Measurements from ENCODE around the gene MLH3. TPM values are rescaled to one million over a fixed set of nuclear protein-coding genes. Genes with fewer than 3 reads are reported as not detected.
A peak's percentile ranks its signal among the peaks of the same experiment; 100 is the strongest.

The MLH3 gene
- total and polyA plus RNA-seq, 2 of the 13 experiments (the other 11 are each of a cell fraction or from before 2014, with no cell fraction given): 14.4 to 24.8 TPM

DNA sequence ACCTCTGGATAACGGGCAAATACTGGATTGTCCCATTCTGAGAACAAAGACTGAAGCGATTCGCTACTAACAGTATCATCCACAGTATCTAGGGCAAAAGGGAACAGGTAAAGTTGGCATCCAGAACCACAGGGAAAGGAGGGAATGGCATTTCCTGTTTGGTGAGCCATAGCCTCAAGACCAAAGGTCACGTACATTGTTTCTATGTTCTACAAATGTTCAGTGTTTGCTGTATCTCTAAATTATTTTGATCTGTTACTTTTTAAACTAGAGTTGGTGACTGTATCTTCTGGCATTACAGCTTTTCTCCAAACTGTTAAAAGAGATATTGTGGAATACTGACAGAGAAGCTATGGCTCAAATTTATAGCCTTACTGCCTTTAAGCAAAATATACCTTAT is 9.7 kb downstream of the MLH3 start (continued):
- TF ChIP-seq, protein P1, sequence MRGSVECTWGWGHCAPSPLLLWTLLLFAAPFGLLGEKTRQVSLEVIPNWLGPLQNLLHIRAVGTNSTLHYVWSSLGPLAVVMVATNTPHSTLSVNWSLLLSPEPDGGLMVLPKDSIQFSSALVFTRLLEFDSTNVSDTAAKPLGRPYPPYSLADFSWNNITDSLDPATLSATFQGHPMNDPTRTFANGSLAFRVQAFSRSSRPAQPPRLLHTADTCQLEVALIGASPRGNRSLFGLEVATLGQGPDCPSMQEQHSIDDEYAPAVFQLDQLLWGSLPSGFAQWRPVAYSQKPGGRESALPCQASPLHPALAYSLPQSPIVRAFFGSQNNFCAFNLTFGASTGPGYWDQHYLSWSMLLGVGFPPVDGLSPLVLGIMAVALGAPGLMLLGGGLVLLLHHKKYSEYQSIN (CRISPR knock-in tag; IDR thresholded peaks at IDR 0.05; ENCODE audit: borderline replicate concordance): no peak
- TF ChIP-seq ELF3 (CRISPR knock-in tag; IDR thresholded peaks at IDR 0.05) (peak; percentile 77; the same call in 1 of the 2 replicates), ZNF605 (CRISPR knock-in tag; IDR thresholded peaks at IDR 0.05) (no peak), NFRKB (IDR thresholded peaks at IDR 0.05) (no peak), ASH2L (IDR thresholded peaks at IDR 0.05; ENCODE audit: insufficient read length, low read depth, low read length) (peak; percentile 66), ZNF251 (CRISPR knock-in tag; IDR thresholded peaks at IDR 0.05) (no peak), HNF4G (IDR thresholded peaks at IDR 0.05; ENCODE audit: borderline replicate concordance, low read depth, low read length) (peak; percentile 61; the same call in 1 of the 2 replicates), HNF4G (CRISPR knock-in tag; IDR thresholded peaks at IDR 0.05; ENCODE audit: borderline replicate concordance, low read depth) (0 out of 2 replicates have a peak, but pooled peaks have one; percentile 47), SOX5 (CRISPR knock-in tag; IDR thresholded peaks at IDR 0.05; ENCODE audit: borderline replicate concordance) (peak; percentile 72; the same call in 1 of the 2 replicates), ZNF777 (CRISPR knock-in tag; IDR thresholded peaks at IDR 0.05) (no peak), IKZF4 (CRISPR knock-in tag; IDR thresholded peaks at IDR 0.05; ENCODE audit: borderline replicate concordance, low read depth, not compliant biosample characterization) (no peak), ETV5 (CRISPR knock-in tag; IDR thresholded peaks at IDR 0.05; ENCODE audit: borderline replicate concordance) (peak; percentile 91), EP300 (IDR thresholded peaks at IDR 0.05; ENCODE audit: low read depth in 2 of 2, low read length in 2 of 2) (peak in 1 of 2 experiments; percentile 27; a peak in 1 of 4 replicates), EP300 (CRISPR knock-in tag; IDR thresholded peaks at IDR 0.05; ENCODE audit: borderline replicate concordance) (peak; percentile 14; the same call in 1 of the 2 replicates), ZNF614 (CRISPR knock-in tag; IDR thresholded peaks at IDR 0.05; ENCODE audit: borderline replicate concordance) (no peak), CBX1 (IDR thresholded peaks at IDR 0.05; ENCODE audit: low read depth) (no peak), RARA (CRISPR knock-in tag; IDR thresholded peaks at IDR 0.05) (peak; percentile 39; the same call in 1 of the 2 replicates), ZNF563 (CRISPR knock-in tag; IDR thresholded peaks at IDR 0.05) (no peak), ZNF3 (CRISPR knock-in tag; IDR thresholded peaks at IDR 0.05) (no peak)
- TF ChIP-seq, protein P2, sequence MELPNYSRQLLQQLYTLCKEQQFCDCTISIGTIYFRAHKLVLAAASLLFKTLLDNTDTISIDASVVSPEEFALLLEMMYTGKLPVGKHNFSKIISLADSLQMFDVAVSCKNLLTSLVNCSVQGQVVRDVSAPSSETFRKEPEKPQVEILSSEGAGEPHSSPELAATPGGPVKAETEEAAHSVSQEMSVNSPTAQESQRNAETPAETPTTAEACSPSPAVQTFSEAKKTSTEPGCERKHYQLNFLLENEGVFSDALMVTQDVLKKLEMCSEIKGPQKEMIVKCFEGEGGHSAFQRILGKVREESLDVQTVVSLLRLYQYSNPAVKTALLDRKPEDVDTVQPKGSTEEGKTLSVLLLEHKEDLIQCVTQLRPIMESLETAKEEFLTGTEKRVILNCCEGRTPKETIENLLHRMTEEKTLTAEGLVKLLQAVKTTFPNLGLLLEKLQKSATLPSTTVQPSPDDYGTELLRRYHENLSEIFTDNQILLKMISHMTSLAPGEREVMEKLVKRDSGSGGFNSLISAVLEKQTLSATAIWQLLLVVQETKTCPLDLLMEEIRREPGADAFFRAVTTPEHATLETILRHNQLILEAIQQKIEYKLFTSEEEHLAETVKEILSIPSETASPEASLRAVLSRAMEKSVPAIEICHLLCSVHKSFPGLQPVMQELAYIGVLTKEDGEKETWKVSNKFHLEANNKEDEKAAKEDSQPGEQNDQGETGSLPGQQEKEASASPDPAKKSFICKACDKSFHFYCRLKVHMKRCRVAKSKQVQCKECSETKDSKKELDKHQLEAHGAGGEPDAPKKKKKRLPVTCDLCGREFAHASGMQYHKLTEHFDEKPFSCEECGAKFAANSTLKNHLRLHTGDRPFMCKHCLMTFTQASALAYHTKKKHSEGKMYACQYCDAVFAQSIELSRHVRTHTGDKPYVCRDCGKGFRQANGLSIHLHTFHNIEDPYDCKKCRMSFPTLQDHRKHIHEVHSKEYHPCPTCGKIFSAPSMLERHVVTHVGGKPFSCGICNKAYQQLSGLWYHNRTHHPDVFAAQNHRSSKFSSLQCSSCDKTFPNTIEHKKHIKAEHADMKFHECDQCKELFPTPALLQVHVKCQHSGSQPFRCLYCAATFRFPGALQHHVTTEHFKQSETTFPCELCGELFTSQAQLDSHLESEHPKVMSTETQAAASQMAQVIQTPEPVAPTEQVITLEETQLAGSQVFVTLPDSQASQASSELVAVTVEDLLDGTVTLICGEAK (IDR thresholded peaks at IDR 0.05): no peak
- TF ChIP-seq, protein P2 (CRISPR knock-in tag; IDR thresholded peaks at IDR 0.05): no peak
- TF ChIP-seq, protein P3, sequence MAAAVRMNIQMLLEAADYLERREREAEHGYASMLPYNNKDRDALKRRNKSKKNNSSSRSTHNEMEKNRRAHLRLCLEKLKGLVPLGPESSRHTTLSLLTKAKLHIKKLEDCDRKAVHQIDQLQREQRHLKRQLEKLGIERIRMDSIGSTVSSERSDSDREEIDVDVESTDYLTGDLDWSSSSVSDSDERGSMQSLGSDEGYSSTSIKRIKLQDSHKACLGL (CRISPR knock-in tag; IDR thresholded peaks at IDR 0.05): no peak

Data from HepG2 (cell line).